Nephron (organoid): ENCODE results near the gene SHISAL1.

Experiments used
- H3K27ac Mint-ChIP-seq, 3 experiments: 2 replicates each; pipeline ENCODE4 v1.8.0; 2020; ENCODE audit warnings: mixed read lengths in 3 of 3, mild to moderate bottlenecking in 2 of 3, moderate library complexity in 1 of 3
- H3K27me3 Mint-ChIP-seq: 2 replicates; pipeline ENCODE4 v1.8.0; 2021; ENCODE audit warnings: low read depth, mild to moderate bottlenecking, moderate library complexity, mixed read lengths
- H3K36me3 Mint-ChIP-seq: 2 replicates; pipeline ENCODE4 v1.8.0; 2020; ENCODE audit warnings: low read depth, mixed read lengths
- H3K4me1 Mint-ChIP-seq: 2 replicates; pipeline ENCODE4 v1.8.0; 2020; ENCODE audit warnings: mixed read lengths
- H3K4me3 Mint-ChIP-seq, 3 experiments: 2 replicates each; pipeline ENCODE4 v1.8.0; 2020; ENCODE audit warnings: mild to moderate bottlenecking in 3 of 3, mixed read lengths in 3 of 3, moderate library complexity in 2 of 3
- H3K9me3 Mint-ChIP-seq: 2 replicates; pipeline ENCODE4 v1.8.0; 2020; ENCODE audit warnings: mixed read lengths
- TF ChIP-seq, protein P1 (sequence below), 3 experiments: fragments of 200-600 bp; sonication (generic); IDR thresholded peaks; one replicate each; pipeline ENCODE4 v1.5.0; 2021; ENCODE audit warnings: antibody characterized with exemption in 3 of 3; ENCODE audit not compliant: unreplicated experiment in 3 of 3

The SHISAL1 gene

DNA sequence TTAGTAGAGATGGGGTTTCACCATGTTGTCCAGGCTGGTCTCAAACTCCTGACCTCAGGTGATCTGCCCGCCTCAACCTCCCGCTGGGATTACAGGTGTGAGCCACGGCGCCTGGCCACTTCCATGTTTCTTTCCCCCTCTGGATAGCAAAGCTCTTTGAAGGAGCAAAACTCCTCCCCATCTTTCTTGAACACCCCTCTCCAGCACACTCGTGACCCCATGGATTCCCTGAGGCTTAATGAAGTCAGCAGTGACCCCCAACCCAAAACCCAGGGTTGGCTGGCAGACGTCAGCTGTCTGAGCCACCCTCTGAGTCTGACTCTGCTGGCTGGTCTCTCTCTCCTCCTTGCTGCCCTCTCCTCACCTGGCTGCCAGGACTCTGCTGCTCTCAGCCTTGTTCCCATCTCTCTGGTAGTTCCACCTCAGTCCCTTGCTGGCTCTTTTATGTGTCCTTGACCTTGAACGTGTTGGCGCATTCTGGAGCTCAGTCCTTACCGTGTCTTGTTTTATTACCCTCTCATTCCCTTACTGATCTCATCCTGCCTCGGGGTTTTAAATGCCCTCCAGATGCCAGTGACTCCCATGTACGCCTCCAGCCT lies 87.6 kb downstream of the SHISAL1 start:
- Mint-ChIP-seq H3K27ac (no peak overlapping the region), H3K4me1 (no peaks in the 10 kb centered on the region), H3K9me3 (peaks cover 15% of the 10 kb centered on the region), H3K27me3 (peaks cover 14% of the 10 kb centered on the region), H3K36me3 (no peaks in the 10 kb centered on the region), H3K4me3 (no peak overlapping the region)
- TF ChIP-seq, protein P1, sequence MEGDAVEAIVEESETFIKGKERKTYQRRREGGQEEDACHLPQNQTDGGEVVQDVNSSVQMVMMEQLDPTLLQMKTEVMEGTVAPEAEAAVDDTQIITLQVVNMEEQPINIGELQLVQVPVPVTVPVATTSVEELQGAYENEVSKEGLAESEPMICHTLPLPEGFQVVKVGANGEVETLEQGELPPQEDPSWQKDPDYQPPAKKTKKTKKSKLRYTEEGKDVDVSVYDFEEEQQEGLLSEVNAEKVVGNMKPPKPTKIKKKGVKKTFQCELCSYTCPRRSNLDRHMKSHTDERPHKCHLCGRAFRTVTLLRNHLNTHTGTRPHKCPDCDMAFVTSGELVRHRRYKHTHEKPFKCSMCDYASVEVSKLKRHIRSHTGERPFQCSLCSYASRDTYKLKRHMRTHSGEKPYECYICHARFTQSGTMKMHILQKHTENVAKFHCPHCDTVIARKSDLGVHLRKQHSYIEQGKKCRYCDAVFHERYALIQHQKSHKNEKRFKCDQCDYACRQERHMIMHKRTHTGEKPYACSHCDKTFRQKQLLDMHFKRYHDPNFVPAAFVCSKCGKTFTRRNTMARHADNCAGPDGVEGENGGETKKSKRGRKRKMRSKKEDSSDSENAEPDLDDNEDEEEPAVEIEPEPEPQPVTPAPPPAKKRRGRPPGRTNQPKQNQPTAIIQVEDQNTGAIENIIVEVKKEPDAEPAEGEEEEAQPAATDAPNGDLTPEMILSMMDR (IDR thresholded peaks at IDR 0.05; ENCODE audit: unreplicated experiment in 3 of 3): no peak

GRCh38 chr22:44224166-44224565 lies 88.6 kb downstream of the SHISAL1 start:
- Mint-ChIP-seq H3K27ac (no peak overlapping the region), H3K36me3 (no peaks in the 10 kb centered on the region), H3K9me3 (peaks cover 12% of the 10 kb centered on the region), H3K4me1 (no peaks in the 10 kb centered on the region), H3K4me3 (no peak overlapping the region), H3K27me3 (peaks cover 18% of the 10 kb centered on the region)
- TF ChIP-seq, protein P1 (IDR thresholded peaks at IDR 0.05; ENCODE audit: unreplicated experiment in 3 of 3): no peak

- no peaks in the 10 kb centered on the region for H3K4me1 Mint-ChIP-seq
- H3K4me3 Mint-ChIP-seq: no peak overlapping the region
- H3K36me3 Mint-ChIP-seq: no peaks in the 10 kb centered on the region
- peaks cover 23% of the 10 kb centered on the region for H3K27me3 Mint-ChIP-seq
- H3K27ac Mint-ChIP-seq: no peak overlapping the region
- peaks cover under 1% of the 10 kb centered on the region for H3K9me3 Mint-ChIP-seq
- TF ChIP-seq, protein P1 (IDR thresholded peaks at IDR 0.05; ENCODE audit: unreplicated experiment in 3 of 3): no peak
Measured at GRCh38 chr22:44221710-44222475, 90.9 kb downstream of the SHISAL1 start.

- Mint-ChIP-seq H3K27me3 (peaks cover 20% of the 10 kb centered on the region), H3K4me3 (no peak overlapping the region), H3K36me3 (no peaks in the 10 kb centered on the region), H3K9me3 (peaks cover 2% of the 10 kb centered on the region), H3K4me1 (no peaks in the 10 kb centered on the region), H3K27ac (no peak overlapping the region)
- TF ChIP-seq, protein P1 (IDR thresholded peaks at IDR 0.05; ENCODE audit: unreplicated experiment in 3 of 3): no peak
Measured at GRCh38 chr22:44220727-44221680, 91.7 kb downstream of the SHISAL1 start.

- H3K27ac Mint-ChIP-seq: no peak overlapping the region
- no peaks in the 10 kb centered on the region for H3K36me3 Mint-ChIP-seq
- H3K27me3 Mint-ChIP-seq: peaks cover 9% of the 10 kb centered on the region
- peaks cover 2% of the 10 kb centered on the region for H3K9me3 Mint-ChIP-seq
- no peaks in the 10 kb centered on the region for H3K4me1 Mint-ChIP-seq
- TF ChIP-seq, protein P1 (IDR thresholded peaks at IDR 0.05; ENCODE audit: unreplicated experiment in 3 of 3): no peak
- no peak overlapping the region for H3K4me3 Mint-ChIP-seq
Measured at GRCh38 chr22:44219101-44219870, 93.5 kb downstream of the SHISAL1 start.
